NCI-H2227 treated with DMSO at 0.1 percent for 48 hours (cell line): ENCODE measurements around the gene PPP2R5E.
"Not testable (repeated sequence)": the region's sequence is repeated elsewhere in the genome, so short reads cannot be mapped to it uniquely, and the experiment has no call there.

Experiments
- DNase-seq: peaks from one replicate; lab custom pipeline; 2025; lab: John Stamatoyannopoulos, UW

PPP2R5E gene

DNA sequence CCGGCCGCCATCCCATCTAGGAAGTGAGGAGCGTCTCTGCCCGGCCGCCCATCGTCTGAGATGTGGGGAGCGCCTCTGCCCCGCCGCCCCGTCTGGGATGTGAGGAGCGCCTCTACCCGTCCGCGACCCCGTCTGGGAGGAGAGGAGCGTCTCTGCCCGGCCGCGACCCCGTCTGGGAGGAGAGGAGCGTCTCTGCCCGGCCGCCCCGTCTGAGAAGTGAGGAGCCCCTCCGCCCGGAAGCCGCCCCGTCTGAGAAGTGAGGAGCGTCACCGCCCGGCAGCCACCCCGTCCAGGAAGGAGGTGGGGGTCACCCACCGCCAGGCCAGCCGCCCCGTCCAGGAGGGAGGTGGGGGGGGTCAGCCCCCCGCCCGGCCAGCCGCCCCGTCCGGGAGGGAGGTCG, 20.7 kb downstream of the PPP2R5E start:
- DNase-seq = not testable (repeated sequence)

DNA sequence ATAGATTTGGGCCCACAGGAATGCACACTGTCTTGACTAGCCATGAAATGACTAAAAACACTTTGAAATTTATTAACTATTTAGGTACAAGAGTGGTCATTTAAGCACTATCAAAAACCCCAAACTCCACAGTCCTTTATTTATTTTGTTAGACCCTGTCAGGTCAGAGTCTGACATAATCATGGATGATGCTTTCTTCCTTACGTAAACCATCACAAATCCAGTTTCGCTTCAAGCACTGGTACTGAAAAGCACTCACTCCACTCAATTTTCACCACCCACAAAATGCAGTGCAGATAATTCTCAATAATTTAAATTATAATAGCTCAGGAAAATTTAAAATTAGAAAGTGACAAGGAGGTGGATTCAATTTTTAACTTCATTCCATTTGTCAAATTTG, 25.8 kb downstream of the PPP2R5E start:
- DNase-seq = no peak

DNA sequence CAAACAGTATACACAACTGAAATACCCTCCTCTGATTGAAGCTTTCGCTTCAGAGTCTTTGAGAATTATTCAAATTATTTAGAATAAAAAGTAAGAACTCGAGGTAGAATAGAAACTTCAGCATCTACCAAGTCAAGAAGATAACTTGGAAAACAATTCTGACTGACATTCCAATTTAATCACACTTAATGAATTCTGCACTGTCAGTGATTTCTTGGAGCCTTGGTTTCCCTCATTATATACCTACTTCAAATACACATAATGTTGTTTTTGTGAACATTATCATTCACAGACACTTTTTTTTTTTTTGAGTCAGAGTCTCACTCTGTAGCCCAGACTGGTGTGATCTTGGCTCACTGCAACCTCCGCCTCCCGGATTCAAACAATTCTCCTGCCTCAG, 27.9 kb downstream of the PPP2R5E start:
- no peak for DNase-seq

DNA sequence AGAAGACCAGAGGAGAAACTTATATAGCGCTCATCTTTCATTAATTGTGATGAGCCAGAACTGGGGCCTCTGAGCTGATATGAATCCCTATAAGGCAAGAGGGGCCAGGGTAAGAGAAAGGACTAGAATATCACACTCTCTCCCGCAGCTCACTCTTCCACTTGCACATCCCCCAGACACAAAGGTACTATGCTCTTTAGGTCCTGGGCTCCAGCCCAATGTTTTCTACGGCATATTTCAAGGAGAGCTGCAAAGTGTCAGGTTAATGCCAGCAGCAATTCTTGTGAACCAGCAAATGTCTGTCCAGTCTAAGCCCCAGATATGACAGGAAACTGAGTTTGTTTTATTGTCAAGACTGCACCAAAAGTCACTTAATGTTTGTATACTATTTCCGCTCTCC, 29.4 kb downstream of the PPP2R5E start:
- DNase-seq = no peak

DNA sequence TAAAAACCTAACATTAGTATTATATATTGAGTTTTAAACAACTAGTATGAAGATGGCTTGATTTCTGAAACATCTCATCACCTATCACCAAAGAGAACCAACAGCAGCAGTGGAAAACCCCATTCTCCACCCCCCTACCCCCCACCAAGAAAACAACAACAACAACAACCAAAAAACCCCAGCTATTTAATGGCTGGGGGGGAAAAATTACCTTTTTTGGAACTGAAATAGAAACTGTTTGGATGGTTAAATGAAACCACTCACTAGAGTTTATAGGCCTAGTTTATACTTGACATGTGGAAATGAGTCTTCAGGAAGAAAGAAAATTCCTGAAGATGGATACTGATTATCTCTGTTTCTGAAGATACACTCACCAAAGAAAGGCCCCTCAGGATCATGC, 30.3 kb downstream of the PPP2R5E start:
- no peak for DNase-seq

DNA sequence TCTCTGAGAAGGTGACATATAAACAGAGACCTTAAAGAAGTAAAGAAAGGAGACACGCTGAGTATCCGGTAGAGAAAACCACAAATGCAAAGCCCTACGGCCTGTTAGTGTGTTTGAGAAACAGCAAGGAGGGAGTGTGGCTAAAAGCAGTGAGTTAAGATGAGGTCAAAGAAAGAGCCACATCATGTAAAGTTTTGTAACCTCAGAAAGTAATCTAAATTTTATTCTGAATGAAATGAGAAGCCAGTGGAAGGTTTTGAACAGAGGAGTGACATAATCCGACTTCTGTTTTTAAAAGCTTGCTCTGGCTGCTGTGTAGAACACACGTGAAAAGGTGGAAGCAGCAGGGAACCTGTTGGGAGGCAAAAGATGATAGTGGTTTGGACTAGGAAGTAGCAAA, 32.6 kb downstream of the PPP2R5E start:
- no peak for DNase-seq

DNA sequence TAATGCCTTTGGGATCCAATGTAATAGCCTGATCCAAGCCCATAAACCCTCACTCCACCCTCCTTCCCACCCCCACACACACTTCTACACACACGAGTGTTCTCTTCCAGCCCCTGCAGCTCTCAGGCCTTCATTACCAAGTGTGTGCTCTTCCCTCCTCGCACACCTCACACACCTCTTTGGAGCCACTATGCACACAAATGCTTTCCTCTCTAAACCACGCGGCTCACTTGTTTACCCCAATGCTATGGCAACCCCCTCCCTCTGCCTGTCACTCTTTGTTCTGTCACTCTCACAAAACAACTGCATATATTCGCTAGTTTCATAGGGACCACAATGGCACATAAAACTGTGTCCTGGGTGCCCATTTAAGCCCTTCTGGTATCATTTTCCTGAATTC, 35.1 kb downstream of the PPP2R5E start:
- DNase-seq = no peak

DNA sequence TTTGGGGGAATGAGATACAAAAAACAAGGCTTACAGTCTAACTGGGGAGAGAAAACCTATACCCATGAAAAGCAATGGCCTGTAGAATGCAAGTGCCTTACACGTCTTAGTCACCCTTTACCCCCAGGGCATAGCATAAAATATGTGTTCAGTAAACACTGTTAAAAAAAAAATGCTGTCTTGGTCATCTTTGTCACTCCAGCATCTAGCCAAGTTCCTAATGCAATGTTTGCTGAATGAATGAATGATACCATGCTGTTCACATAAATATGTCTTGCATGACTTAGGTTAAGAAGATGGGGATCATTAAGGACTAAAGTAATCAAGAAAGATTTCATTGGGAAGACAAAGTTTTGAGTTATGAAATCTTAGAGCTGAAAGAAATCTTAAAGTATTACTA, 38.5 kb downstream of the PPP2R5E start:
- no peak for DNase-seq

DNA sequence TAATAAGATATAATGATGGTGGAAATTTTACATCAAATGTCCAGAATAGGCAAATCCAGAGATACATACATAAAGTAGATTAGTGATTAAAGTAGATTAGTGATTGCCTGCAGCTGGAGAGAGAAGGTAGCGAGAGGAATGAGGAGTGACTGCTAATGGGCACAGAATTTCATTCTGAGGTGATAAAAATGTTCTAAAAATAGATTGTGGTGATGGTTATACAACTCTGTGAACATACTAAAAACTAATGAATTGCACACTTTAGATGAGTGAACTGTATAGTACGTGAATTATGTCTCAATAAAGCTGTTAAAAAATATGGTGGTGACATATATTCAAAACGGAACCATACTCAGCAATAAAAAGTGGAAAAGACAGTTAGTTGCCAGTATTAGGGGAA, 41.7 kb downstream of the PPP2R5E start:
- DNase-seq = no peak

DNA sequence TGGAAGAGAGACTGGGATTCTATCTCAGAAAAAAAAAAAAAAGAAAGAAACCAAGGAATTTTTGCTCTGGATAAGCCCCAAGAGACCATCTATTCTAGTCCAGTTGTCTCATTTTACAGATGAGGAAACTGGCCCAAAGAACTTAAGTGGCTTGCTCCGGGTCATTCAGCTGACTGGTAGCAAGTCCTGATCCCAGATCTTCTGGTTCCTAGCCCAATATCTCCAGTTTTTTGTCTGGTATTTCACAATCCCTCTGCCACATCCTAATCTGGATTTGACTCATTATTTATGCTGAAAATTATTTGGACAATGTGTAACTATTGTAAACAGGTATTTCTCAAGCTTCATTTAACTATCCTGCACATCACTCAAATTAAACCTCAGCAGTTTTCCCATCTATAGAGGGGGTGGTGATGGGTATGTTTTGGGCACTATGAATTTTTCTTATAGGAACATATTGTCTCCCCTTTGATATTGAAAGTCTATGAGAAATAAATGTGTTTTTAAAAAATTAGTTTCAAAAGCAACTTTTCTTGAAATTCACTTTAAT, 43.4 kb downstream of the PPP2R5E start:
- DNase-seq = no peak

DNA sequence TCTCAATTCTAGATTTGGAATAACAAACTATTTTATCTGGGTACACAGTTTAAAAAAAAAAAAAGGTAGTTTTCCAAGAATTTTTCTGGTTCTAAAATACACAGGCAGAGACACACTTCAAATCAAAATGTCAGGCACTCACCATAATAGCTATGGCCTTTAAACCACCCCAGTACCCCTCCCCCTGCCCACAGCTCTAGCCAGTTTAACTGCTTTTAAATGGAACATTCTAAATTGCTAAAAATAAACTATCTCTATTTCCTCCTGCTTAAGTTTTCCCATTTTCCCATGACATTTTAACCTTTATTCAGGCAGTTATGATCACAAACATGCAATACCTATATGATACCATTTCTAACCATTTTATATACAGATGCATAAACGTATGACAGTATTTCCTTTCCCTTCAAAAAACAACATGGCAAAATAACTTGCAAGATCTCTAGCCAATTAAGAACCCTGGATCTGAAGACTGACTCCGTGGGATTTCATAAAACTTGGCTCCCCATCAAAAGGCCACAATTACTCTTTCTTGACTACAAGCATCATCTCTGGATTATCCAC, 46.3 kb downstream of the PPP2R5E start:
- DNase-seq = no peak

DNA sequence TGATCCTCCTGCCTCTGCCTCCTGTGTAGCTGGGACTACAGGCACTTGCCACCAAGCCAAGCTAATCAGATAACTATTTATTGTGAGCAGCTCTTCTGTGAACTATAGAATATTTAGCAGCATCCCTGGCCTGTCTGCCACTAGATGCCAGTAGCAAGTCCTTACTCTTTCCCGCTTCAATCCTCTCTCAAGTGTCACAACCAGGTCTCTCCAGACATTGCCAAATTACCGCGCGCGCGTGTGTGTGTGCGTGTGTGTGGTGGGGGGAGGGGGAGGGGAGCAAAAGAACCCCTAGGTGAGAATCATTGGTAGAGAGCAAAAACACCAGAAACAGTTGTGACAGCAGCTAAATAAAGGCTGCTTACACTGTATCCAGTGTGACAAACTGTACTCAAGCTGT, 49.9 kb downstream of the PPP2R5E start:
- DNase-seq = peak; percentile 67

DNA sequence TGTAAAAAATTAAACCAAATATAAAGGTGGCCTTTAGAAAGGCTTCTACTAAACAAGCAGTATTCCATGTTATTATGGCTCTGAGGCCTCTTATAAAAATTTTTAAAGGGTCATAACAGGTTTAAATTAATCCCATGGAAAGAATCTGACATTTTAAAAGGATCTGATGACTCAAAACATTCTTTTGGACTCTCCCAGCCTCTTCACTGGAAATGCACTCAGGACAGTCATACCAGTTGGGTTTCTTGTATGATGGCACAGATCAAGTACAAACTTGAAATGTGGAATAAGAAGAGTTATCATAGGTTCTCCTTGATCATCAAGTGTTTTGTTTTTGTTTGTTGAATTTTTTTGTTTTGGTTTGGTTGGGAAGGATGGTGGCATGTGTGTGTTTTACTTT, 50.8 kb downstream of the PPP2R5E start:
- no peak for DNase-seq

DNA sequence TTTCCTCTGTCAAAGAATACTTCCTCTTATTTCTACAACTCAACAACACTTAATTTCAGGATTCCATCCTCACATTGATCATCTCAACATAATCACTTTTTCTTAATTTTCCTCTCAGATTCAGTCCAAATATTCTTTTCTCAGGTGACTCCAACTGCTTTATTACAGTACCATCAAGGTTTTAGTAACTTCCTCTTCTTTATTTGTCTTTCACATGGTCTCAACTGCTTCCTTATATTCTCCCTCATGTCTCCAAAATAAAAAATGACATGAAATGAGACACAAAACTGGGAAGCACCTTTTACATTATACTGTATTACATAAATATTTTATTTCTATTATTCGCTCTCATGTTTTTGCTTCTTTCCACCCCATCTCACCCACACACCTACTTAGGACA, 55.5 kb downstream of the PPP2R5E start:
- DNase-seq = no peak

DNA sequence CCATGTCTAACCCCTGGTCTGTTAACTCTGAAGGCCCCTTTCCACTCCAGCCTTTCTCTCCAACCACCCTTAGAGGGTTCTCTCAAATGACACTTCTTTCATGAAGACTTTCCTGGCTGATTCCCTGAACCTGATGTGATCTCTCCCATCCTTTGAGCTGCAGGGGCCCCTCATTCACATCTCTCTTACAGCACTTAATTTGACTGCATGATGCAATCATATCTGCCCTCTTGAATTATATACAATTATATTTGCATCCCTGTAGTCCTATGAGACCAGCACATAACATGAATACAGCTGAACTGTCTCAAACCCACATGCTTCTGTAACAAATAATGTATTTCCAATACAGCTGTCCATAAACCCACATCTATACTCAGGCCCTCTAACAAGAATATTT, 56.4 kb downstream of the PPP2R5E start:
- peak; percentile 8 for DNase-seq

DNA sequence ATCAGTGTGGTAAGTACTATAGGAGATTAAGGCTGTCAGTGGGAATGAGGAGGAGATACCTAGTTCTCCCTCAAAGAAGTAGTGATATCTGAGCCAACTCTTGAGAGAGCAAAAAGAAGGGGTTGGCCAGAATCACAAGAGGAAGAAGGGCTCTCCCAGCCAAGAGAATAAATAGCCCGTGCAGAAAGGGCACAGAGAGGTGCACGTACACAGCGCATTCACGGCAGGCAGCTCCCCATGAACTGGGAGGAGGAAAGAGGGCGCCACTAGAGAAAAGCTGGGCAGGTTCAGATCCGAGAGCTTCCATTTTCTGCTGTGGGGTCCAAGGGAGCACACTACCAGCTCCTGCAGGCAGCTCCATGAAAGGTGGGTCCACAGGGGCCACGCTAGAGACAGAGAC, 59.9 kb downstream of the PPP2R5E start:
- no peak for DNase-seq

DNA sequence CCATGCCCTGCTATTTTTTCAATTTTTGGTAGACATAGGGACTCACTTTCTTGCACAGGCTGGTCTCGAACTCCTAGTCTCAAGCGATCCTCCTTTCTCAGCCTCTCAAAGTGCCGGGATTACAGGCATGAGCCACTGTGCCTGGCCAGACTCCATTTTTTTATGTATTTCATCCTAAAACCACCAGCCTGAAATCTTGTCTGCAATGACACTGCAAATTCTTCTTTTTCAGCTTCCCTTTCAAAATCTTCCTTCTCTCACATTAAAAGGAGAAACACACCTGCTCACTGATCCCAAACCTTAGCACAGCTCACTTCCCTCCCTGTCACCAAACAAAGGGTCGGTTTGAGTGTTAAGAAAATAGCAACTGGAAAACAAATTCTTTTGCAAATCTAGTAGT, 62.6 kb downstream of the PPP2R5E start:
- no peak for DNase-seq

DNA sequence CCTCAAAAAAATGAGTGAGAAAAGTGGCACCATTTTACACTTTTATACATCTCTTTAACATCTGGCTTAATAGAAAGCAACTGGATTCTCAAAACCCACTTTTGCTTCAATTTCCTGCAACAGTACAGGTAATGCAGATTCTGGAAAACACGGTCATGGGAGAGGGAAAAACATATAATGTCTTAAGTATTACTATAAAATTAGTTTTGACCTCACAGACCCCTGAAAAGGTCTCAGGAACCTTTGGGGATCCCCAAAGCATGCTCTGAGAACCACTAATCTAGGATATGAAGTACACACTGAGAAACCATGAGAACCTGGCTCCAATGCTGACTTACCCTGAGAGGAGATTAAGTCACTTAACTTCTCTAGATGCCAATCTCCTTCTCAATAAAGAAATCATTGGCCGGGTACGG, 64.7 kb downstream of the PPP2R5E start:
- no peak for DNase-seq

DNA sequence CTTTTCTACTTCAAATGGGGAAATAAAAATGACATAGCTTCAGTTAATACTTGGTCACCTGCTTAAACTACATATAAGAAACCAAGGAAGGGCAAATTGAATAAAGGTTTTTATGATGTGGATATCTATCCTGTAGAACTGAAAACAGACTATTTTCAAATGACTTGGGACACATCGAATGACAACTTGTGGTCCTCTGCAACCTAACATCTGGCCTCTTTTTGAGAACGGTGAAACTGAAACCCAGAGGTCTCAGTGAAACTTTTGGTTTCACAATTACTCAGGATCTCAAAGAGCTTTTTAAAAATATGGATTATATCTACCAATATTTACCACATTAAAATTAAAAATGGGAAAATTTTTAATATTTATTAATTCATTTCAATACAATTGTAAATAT, 65.2 kb downstream of the PPP2R5E start:
- DNase-seq = no peak

DNA sequence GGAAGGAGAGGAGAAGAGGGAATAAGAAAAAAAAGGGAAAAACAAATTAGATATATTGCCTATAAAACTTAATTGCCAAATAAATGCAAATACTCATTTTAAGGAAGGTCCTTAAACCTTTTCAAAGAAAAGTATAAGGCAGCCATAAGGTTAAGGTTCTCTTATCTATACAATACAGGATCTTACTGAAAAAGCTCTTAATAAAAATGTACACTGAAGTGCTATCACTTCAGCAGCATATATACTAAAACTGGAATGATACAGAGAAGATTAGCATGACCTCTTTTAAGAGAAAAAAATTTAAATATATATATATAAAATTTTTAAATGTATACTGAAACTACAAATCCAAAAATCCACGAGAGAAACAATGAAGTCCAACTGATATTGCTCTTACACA, 65.6 kb downstream of the PPP2R5E start:
- DNase-seq = no peak

DNA sequence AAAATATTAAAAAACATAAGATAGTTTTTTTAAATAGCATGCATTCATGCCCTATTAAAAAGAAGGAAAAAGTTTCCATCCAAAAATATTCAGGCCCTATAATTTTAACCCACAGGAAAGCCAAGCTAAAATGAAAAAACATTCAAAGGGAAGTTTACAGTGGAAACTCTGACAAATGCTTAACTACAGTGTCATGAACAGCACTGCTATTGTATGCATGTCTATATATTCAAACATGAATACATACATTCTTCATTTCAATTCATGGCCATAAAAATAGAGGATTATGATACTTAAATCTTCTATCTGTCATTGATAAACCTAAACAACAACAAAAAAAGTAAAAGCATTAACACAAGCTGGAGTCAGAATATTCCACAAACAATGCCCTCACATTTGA, 67.4 kb downstream of the PPP2R5E start:
- DNase-seq = no peak

DNA sequence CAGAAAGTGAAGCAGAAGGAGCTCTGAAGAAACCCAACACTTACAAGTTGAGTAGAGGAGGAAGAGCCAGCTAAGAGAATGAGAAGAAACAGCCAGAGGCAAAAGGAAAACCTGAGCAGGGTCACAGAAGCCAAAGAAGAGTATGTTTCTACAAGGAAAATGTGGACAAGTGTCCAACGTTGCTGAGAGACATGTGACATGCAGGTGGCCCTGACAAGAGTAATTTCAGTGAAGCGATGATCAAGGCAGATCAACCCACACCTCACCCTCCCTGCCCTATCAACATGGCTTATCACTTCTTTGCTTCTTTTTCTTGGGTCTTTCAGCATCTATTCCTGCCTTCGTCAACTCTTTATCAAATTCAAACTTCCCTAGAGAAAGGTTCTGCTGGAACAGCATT, 68.3 kb downstream of the PPP2R5E start:
- DNase-seq = no peak

DNA sequence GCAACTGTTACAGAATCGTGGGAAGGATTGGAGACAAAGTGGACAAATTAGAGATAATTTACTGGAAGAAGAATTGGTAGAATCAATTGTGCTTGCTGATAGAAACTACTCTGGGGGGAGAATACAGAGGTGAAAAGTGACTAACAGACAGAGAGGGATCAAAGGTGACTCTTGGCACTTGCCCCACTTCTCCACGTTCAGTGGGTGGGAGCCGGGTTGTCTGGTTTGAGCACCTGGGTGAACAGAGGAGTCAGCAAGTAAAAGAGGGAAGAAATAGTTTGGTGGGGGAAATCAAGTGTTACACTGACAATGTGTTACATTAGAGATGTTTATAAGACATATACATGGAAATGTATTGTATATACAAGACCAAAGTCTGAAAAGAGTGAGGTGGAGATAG, 69.1 kb downstream of the PPP2R5E start:
- no peak for DNase-seq

DNA sequence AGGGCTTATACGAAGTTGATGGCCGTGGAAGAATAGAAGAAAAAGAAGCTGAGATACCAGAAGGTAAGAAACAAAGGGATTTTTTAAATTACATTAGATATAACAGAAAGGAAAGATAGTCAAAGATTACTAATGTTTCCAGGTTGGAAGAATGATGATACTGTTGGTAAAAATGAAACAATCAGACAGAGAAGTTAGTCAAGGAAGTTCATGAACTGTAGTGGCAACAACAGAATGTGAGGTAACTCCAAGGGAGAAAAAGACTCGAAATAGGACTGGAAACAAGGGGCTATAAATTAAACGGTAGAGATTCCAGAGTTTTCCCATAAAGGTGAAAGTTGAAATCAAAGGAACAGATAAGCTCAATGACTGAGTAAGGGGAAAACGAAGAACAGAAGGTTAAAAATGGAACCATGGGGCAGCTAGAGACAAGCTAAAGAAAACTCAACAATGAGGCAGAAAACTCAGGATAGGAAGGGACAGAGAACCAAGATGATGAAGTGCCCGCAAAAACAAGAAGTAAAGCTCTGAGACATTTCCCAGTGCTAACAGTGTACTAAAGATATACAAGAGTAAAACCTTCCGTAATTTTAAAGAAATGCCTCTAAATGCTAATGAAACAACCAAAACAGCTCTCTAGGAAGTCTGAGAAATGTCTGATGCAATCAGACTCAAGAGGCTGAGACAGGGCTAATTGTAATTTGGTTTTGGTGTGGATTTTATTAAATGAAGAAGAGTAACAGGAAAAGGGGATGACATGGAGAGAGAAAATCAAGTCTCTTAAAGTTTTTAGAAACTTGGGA, 70.0 kb downstream of the PPP2R5E start:
- no peak for DNase-seq
